AG04450 (cell line): ENCODE results near the gene ALG10. TPM values are rescaled to one million over a fixed set of nuclear protein-coding genes. Genes with fewer than 3 reads are reported as not detected.
A peak's percentile ranks its signal among the peaks of the same experiment; 100 is the strongest.
"Not testable (repeated sequence)": the region's sequence is repeated elsewhere in the genome, so short reads cannot be mapped to it uniquely, and the experiment has no call there.

ENCODE experiments used
- CTCF ChIA-PET: fragments of 300-600, 350-600 bp; formaldehyde crosslinking; extraction: SDS; loops from one replicate; lab custom pipeline; 2022; ENCODE audit warnings: antibody characterized with exemption, inconsistent platforms; lab: Charles Lee
- POLR2A ChIA-PET: fragments of 350-600 bp; formaldehyde crosslinking; extraction: SDS; loops from one replicate; lab custom pipeline; 2021; ENCODE audit warnings: antibody characterized with exemption, inconsistent platforms; lab: Yijun Ruan, JAX
- DNase-seq: peaks from one replicate; pipeline ENCODE4 v3.0.0-alpha.2; 2011; ENCODE audit warnings: low read depth, low spot score
- H3K27ac ChIP-seq: one replicate; pipeline ENCODE4 v1.5.1; 2012; ENCODE audit warnings: low read depth, low read length, control low read depth
- H3K27me3 ChIP-seq: one replicate; pipeline ENCODE4 v1.6.0; 2012; ENCODE audit warnings: low read length; ENCODE audit not compliant: control insufficient read depth, insufficient read depth
- H3K4me3 ChIP-seq: 2 replicates; pipeline ENCODE4 v1.5.1; 2011; ENCODE audit warnings: mild to moderate bottlenecking, low read depth, low read length, control low read depth
- H3K9me3 ChIP-seq: 2 replicates; pipeline ENCODE4 v1.5.1; 2012; ENCODE audit warnings: low read length; ENCODE audit not compliant: control insufficient read depth, insufficient read depth
- polyA plus RNA-seq: library from polyadenylated mRNA; depleted of rRNA; stranded (reverse); fragments of >200 nt; gene quantifications from 2 replicates; pipeline ENCODE4 v1.2.3, GENCODE V29; 2011
- TF ChIP-seq, protein P1 (sequence below): IDR thresholded peaks from 2 replicates; pipeline ENCODE4 v1.5.1; 2011; ENCODE audit warnings: low read depth, low read length, control low read depth, inconsistent platforms

The ALG10 gene
- polyA plus RNA-seq, 1 experiment: 5.2 TPM

DNA sequence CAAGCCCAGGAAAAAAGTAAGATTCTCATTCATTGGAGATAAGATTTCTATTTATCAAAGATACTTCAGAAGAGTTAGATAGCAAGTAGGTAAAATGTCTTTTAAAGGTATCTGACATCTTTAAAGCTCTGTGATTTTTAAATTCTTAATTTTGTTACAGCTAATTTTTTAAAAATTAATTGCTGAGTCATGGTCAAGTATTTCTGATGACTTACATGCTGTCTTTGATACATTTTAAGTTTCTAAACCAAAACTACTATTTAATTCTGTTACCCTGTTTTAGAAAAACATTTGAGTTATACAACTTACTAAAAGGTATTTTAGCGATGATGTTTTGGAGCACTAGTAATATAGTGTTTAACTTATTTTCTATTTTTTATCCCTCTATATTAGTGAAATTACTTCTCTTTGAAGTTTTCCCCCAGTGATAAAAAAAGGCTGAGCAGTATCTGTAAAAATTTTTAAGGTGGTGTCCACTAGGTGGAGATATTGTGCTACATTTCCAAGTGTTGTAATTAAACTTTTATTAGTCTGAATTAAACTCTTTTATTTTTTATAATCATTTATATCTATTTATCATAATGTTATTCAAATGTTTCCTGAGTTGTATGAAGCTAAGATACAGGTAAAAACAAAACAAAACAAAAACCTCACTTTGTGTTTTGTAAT lies 11.5 kb downstream of the ALG10 start:
- no peaks in the 10 kb centered on the region for H3K9me3 ChIP-seq
- ChIA-PET POLR2A (no interaction called here), CTCF (interaction anchor here (0.6 to 2.7 kb wide), 9 partner anchors 9 to 1310 kb away, joined by 3 to 19 read pairs (median 5); partner anchors contain the start of genes ALG10 and YARS2)

GRCh38 chr12:34038357-34038756 lies 16.1 kb downstream of the ALG10 start:
- H3K9me3 ChIP-seq, POLR2A ChIA-PET, DNase-seq, H3K4me3 ChIP-seq, H3K27me3 ChIP-seq, CTCF ChIA-PET, H3K27ac ChIP-seq: not testable (repeated sequence)

More for the DNA sequence above, 11.5 kb downstream of the ALG10 start:
- H3K27ac ChIP-seq: no peak overlapping the region
- peak; percentile 2 for DNase-seq
- TF ChIP-seq, protein P1, sequence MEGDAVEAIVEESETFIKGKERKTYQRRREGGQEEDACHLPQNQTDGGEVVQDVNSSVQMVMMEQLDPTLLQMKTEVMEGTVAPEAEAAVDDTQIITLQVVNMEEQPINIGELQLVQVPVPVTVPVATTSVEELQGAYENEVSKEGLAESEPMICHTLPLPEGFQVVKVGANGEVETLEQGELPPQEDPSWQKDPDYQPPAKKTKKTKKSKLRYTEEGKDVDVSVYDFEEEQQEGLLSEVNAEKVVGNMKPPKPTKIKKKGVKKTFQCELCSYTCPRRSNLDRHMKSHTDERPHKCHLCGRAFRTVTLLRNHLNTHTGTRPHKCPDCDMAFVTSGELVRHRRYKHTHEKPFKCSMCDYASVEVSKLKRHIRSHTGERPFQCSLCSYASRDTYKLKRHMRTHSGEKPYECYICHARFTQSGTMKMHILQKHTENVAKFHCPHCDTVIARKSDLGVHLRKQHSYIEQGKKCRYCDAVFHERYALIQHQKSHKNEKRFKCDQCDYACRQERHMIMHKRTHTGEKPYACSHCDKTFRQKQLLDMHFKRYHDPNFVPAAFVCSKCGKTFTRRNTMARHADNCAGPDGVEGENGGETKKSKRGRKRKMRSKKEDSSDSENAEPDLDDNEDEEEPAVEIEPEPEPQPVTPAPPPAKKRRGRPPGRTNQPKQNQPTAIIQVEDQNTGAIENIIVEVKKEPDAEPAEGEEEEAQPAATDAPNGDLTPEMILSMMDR: peak; percentile 59
- H3K4me3 ChIP-seq: no peak overlapping the region
- no peaks in the 10 kb centered on the region for H3K27me3 ChIP-seq

- ChIA-PET POLR2A (no interaction called here), CTCF (no interaction called here)
- Histone ChIP-seq H3K27me3 (no peaks in the 10 kb centered on the region), H3K4me3 (no peak overlapping the region), H3K9me3 (peaks cover 10% of the 10 kb centered on the region; the same call in 1 of the 2 replicates), H3K27ac (no peak overlapping the region)
- TF ChIP-seq, protein P1: no peak
- DNase-seq: no peak
These were observed 24.3 kb downstream of the ALG10 start for GRCh38 chr12:34046570-34046969.

DNA sequence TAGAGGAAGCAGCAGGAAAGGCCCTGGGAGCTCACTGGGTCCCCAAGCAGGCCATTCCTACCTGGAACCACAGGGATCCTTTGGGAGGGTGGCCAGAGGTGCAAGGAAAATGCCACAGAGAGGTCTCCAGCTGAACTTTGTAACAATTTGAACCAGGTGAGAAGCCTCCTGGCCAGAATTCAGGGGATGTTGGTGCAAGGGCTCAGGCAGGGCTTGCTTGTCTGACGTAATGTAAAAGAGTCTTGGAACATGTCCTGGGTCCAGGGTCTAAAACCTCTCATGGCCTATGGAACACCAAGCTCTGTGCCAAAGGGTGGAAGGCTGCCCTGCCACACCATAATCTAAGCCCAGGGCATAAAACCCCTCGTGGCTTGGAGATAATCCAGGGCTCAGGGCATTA lies 25.6 kb downstream of the ALG10 start:
- peaks cover 10% of the 10 kb centered on the region; the same call in 1 of the 2 replicates for H3K9me3 ChIP-seq
- POLR2A ChIA-PET, H3K27me3 ChIP-seq, H3K27ac ChIP-seq, DNase-seq, H3K4me3 ChIP-seq, CTCF ChIA-PET: not testable (repeated sequence)

DNA sequence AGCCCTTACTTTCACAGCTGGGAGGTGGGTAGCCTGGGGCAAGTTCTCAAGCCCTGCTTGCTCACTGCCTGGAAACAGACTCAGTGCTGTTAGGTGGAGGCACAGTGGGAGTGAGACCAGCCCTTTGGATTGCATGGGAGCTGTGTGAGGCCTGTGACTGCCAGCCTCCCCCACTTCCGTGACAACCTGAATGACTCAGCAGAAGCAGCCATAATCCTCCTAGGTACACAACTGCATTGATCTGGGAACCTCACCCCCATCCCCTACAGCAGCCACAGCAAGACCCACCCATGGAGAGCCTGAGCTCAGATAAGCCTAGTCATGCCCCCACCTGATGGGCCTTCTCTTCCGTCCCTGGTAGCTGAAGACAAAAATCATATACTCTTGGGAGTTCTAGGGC lies 26.4 kb downstream of the ALG10 start:
- no peak overlapping the region for H3K27ac ChIP-seq
- no peak overlapping the region for H3K4me3 ChIP-seq
- CTCF ChIA-PET: no interaction called here
- DNase-seq: no peak
- TF ChIP-seq, protein P1: no peak
- H3K27me3 ChIP-seq: no peaks in the 10 kb centered on the region
- POLR2A ChIA-PET: no interaction called here
- H3K9me3 ChIP-seq: peaks cover 10% of the 10 kb centered on the region; the same call in 1 of the 2 replicates

DNA sequence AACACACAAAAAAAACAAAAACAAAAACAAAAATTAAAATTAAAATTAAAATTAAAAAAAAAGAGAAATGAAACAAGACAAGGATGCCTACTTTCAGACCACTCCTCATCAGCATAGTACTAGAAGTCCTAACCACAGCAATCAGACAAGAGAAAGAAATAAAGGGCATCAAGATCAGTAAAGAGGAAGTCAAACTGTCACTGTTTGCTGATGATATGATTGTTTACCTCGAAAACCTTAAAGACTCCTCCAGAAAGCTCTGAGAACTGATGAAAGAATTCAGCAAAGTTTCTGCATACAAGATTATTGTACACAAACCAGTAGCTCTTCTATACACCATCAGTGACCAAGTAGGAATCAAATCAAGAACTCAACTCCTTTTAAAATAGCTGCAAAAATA lies 29.2 kb downstream of the ALG10 start:
- Histone ChIP-seq H3K9me3 (peaks cover 10% of the 10 kb centered on the region; the same call in 1 of the 2 replicates), H3K27ac (no peak overlapping the region), H3K27me3 (no peaks in the 10 kb centered on the region), H3K4me3 (no peak overlapping the region)
- TF ChIP-seq, protein P1: no peak
- no peak for DNase-seq
- ChIA-PET POLR2A (no interaction called here), CTCF (no interaction called here)
